ENCODE results near the gene LILRA2. TPM values are rescaled to one million over a fixed set of nuclear protein-coding genes. Genes with fewer than 3 reads are reported as not detected.

The LILRA2 gene
- total and polyA plus RNA-seq, 2 of the 8 experiments (the other 6 are each of a cell fraction or from before 2014, with no cell fraction given) = not detected

GRCh38 chr19:54534156-54534555 is 39.4 kb upstream of the LILRA2 start:
- H4K91ac ChIP-seq (replicated peaks; ENCODE audit: insufficient read length, low read length) = no peak overlapping the region
- 71% methylated on average over 8 of the region's 8 CpGs; no CpG with 5 or more reads in 1 of the 2 experiments for WGBS, 2 experiments (ENCODE audit: extremely low coverage in 1 of 2, insufficient coverage in 1 of 2, insufficient read length in 1 of 2, insufficient replicate concordance in 2 of 2, low coverage in 1 of 2, low lambda C conversion rate in 2 of 2, missing lambda C conversion rate in 1 of 2)
- no peak overlapping the region for H3K14ac ChIP-seq (ENCODE audit: insufficient read length)
- H3K4me3 ChIP-seq (ENCODE audit: extremely low read depth in 1 of 4, insufficient read depth in 2 of 4, low read depth in 3 of 4, low read length in 4 of 4) = no peak overlapping the region
- no peaks in the 10 kb centered on the region for H3K23me2 ChIP-seq (ENCODE audit: low read depth, low read length)
- no peak overlapping the region for H3K27ac ChIP-seq (ENCODE audit: low read depth, low read length)
- H2BK12ac ChIP-seq (ENCODE audit: low read depth, low read length) = no peak overlapping the region
- DNase-seq (ENCODE audit: low read depth in 1 of 2, low spot score in 2 of 2) (no peak), FAIRE-seq (no peak)
- H3K79me2 ChIP-seq (ENCODE audit: control insufficient read depth in 1 of 2, insufficient read depth in 2 of 2, low read length in 2 of 2) = no peaks in the 10 kb centered on the region
- H2BK20ac ChIP-seq (ENCODE audit: low read length) = no peak overlapping the region
- no peak overlapping the region for H2BK15ac ChIP-seq (ENCODE audit: low read length)
- H3K4ac ChIP-seq (replicated peaks; ENCODE audit: insufficient read length, low read depth, low read length) = no peak overlapping the region
- no peaks in the 10 kb centered on the region for H3K79me1 ChIP-seq (ENCODE audit: low read depth, low read length)
- no peak overlapping the region for H3K18ac ChIP-seq (ENCODE audit: extremely low read depth, low read length)
- H4K5ac ChIP-seq (ENCODE audit: insufficient read length, low read depth, low read length) = no peak overlapping the region
- no peak overlapping the region for H3K4me2 ChIP-seq (ENCODE audit: insufficient read depth in 1 of 2, low read depth in 2 of 2, low read length in 2 of 2)
- H3K36me3 ChIP-seq (ENCODE audit: control insufficient read depth in 2 of 4, insufficient read depth in 4 of 4, low read length in 3 of 4) = no peaks in the 10 kb centered on the region
- H2AFZ ChIP-seq (ENCODE audit: low read length) = no peak overlapping the region
- no peak overlapping the region for H3K23ac ChIP-seq (ENCODE audit: insufficient read length)
- ChIA-PET POLR2A (ENCODE audit: partially characterized antibody) (no interaction called here), CTCF (ENCODE audit: partially characterized antibody) (no interaction called here)
- H3K56ac ChIP-seq (replicated peaks; ENCODE audit: insufficient read length, low read depth, low read length) = no peak overlapping the region
- H3K9ac ChIP-seq (replicated peaks in 1 of 4; ENCODE audit: extremely low read depth in 1 of 4, low read depth in 3 of 4, low read length in 3 of 4) = no peak overlapping the region
- no peak overlapping the region for H2BK5ac ChIP-seq (ENCODE audit: low read depth, low read length)
- H3K27me3 ChIP-seq (replicated peaks in 1 of 4; ENCODE audit: control insufficient read depth in 3 of 4, extremely low read depth in 1 of 4, insufficient read depth in 3 of 4, low read length in 3 of 4) = no peaks in the 10 kb centered on the region; a peak in 1 of 7 replicates
- peaks cover 64 to 80% of the 10 kb centered on the region in 2 experiments for H3K9me3 ChIP-seq (ENCODE audit: insufficient read depth in 2 of 2, low read depth in 1 of 2, low read length in 1 of 2)
- H4K20me1 ChIP-seq (replicated peaks in 1 of 2; ENCODE audit: control insufficient read depth in 1 of 2, insufficient read depth in 2 of 2, low read length in 2 of 2) = no peaks in the 10 kb centered on the region
- H4K8ac ChIP-seq (ENCODE audit: extremely low read depth, insufficient read depth, low read length) = no peak overlapping the region
- H2BK120ac ChIP-seq (replicated peaks; ENCODE audit: low read depth, low read length) = no peak overlapping the region
- no peaks in the 10 kb centered on the region for H3K4me1 ChIP-seq (replicated peaks in 1 of 4; ENCODE audit: control insufficient read depth in 3 of 4, insufficient read depth in 4 of 4, low read length in 3 of 4)
- no peak overlapping the region for H2AK5ac ChIP-seq (ENCODE audit: low read depth, low read length)
- TF ChIP-seq KDM4A (IDR thresholded peaks at IDR 0.05; ENCODE audit: low read depth, low read length, severe bottlenecking) = no peak
- TF ChIP-seq YY1 (IDR thresholded peaks at IDR 0.05; ENCODE audit: low read depth, low read length) = no peak
- no peak for TF ChIP-seq SP2 (IDR thresholded peaks at IDR 0.05; ENCODE audit: low read length)
- TF ChIP-seq POU5F1 (IDR thresholded peaks at IDR 0.05; ENCODE audit: low read depth, low read length) = no peak
- TF ChIP-seq ATF2 (IDR thresholded peaks at IDR 0.05; ENCODE audit: low read length) = no peak
- TF ChIP-seq ASH2L (IDR thresholded peaks at IDR 0.05; ENCODE audit: low read length) = no peak
- TF ChIP-seq POLR2AphosphoS5 (IDR thresholded peaks at IDR 0.05; ENCODE audit: low read depth, low read length) = no peak
- no peak for TF ChIP-seq TAF7 (optimal IDR thresholded peaks at IDR 0.05; ENCODE audit: borderline replicate concordance, low read depth, low read length)
- TF ChIP-seq SIN3A (conservative IDR thresholded peaks at IDR 0.05 in 1 of 2, IDR thresholded peaks at IDR 0.05 in 1 of 2; ENCODE audit: low read depth in 1 of 2, low read length in 2 of 2) = no peak
- no peak for TF ChIP-seq BACH1 (IDR thresholded peaks at IDR 0.05; ENCODE audit: low read length)
- TF ChIP-seq SIRT6 (IDR thresholded peaks at IDR 0.05; ENCODE audit: low read length) = no peak
- no peak for TF ChIP-seq TEAD4 (IDR thresholded peaks at IDR 0.05; ENCODE audit: low read depth, low read length)

Measured in H1 (cell line).